GM23338 (cell line): Measurements from ENCODE around the gene CYP1A2. TPM values are rescaled to one million over a fixed set of nuclear protein-coding genes. Genes with fewer than 3 reads are reported as not detected.

Source experiments
- ATAC-seq: fragments of 200-7000 bp; cut with Tn5 transposase; 3 replicates; pipeline ENCODE4 v1.9.1; 2020
- DNase-seq: peaks from one replicate; pipeline ENCODE4 v3.0.0-alpha.2; 2015; ENCODE audit warnings: low spot score
- H2AFZ ChIP-seq: fragments of 200-600 bp; sonication (generic); 2 replicates; pipeline ENCODE4 v1.8.0; 2016; ENCODE audit warnings: antibody characterized with exemption, mild to moderate bottlenecking, moderate library complexity
- H3F3A ChIP-seq: fragments of 200-600 bp; sonication (generic); replicated peaks from 2 replicates; pipeline ENCODE4 v1.8.0; 2017; ENCODE audit warnings: antibody characterized with exemption, mixed run types, low read depth
- H3K27ac ChIP-seq: fragments of 200-600 bp; sonication (generic); 2 replicates; pipeline ENCODE4 v1.6.1; 2016; ENCODE audit warnings: low read depth
- H3K27me3 ChIP-seq: fragments of 200-600 bp; sonication (generic); 2 replicates; pipeline ENCODE4 v1.8.0; 2016; ENCODE audit warnings: mild to moderate bottlenecking, mixed run types, moderate library complexity; ENCODE audit not compliant: insufficient read depth
- H3K36me3 ChIP-seq: fragments of 200-600 bp; sonication (generic); 2 replicates; pipeline ENCODE4 v1.8.0; 2016; ENCODE audit warnings: mild to moderate bottlenecking; ENCODE audit not compliant: insufficient read depth
- H3K4me1 ChIP-seq: fragments of 200-600 bp; sonication (generic); 2 replicates; pipeline ENCODE4 v1.8.0; 2016; ENCODE audit warnings: mild to moderate bottlenecking, moderate library complexity; ENCODE audit not compliant: insufficient read depth
- H3K4me2 ChIP-seq: fragments of 200-600 bp; sonication (generic); 2 replicates; pipeline ENCODE4 v1.7.1; 2017; ENCODE audit warnings: mixed run types
- H3K4me3 ChIP-seq: fragments of 200-600 bp; sonication (generic); 2 replicates; pipeline ENCODE4 v1.6.1; 2016; ENCODE audit warnings: mixed run types
- H3K79me2 ChIP-seq: fragments of 200-600 bp; sonication (generic); replicated peaks from 2 replicates; pipeline ENCODE4 v1.8.0; 2017; ENCODE audit warnings: mild to moderate bottlenecking; ENCODE audit not compliant: insufficient read depth
- H3K9me2 ChIP-seq: fragments of 200-600 bp; sonication (generic); 2 replicates; pipeline ENCODE4 v1.8.0; 2017; ENCODE audit not compliant: insufficient read depth
- H4K20me1 ChIP-seq: fragments of 200-600 bp; sonication (generic); replicated peaks from 2 replicates; pipeline ENCODE4 v1.8.0; 2017; ENCODE audit warnings: mild to moderate bottlenecking; ENCODE audit not compliant: insufficient read depth
- H3K27ac Mint-ChIP-seq: 2 replicates; pipeline ENCODE4 v1.8.0; 2020; ENCODE audit warnings: inconsistent platforms, mild to moderate bottlenecking, moderate library complexity, mixed read lengths
- H3K27me3 Mint-ChIP-seq: 3 replicates; pipeline ENCODE4 v1.8.0; 2022; ENCODE audit warnings: low read depth, mild to moderate bottlenecking, moderate library complexity, mixed read lengths, inconsistent platforms; ENCODE audit not compliant: insufficient read depth, poor library complexity
- H3K36me3 Mint-ChIP-seq: 3 replicates; pipeline ENCODE4 v1.8.0; 2021; ENCODE audit warnings: low read depth, mild to moderate bottlenecking, inconsistent platforms, moderate library complexity, mixed read lengths
- H3K4me1 Mint-ChIP-seq: 3 replicates; pipeline ENCODE4 v1.8.0; 2020; ENCODE audit warnings: mild to moderate bottlenecking, inconsistent platforms, mixed read lengths
- H3K4me3 Mint-ChIP-seq: 3 replicates; pipeline ENCODE4 v1.8.0; 2021; ENCODE audit warnings: moderate library complexity, mild to moderate bottlenecking, inconsistent platforms, mixed read lengths
- H3K9me3 Mint-ChIP-seq: 3 replicates; pipeline ENCODE4 v1.8.0; 2020; ENCODE audit warnings: moderate library complexity, mild to moderate bottlenecking, inconsistent platforms, mixed read lengths
- CTCF ChIP-seq, 2 experiments: fragments of 200-600 bp in 1 of 2; sonication (generic) in 1 of 2; conservative IDR thresholded peaks; 2 replicates each; pipeline versions ENCODE4 v1.5.1 to v1.6.1; 2016 to 2017; ENCODE audit warnings: antibody characterized with exemption in 2 of 2, low read depth in 2 of 2, mild to moderate bottlenecking in 2 of 2, moderate library complexity in 1 of 2
- JUNB ChIP-seq: IDR thresholded peaks from one replicate; pipeline ENCODE4 v1.6.1; 2016; ENCODE audit warnings: antibody characterized with exemption; ENCODE audit not compliant: unreplicated experiment
- NANOG ChIP-seq: IDR thresholded peaks from 2 replicates; pipeline ENCODE4 v1.6.1; 2016; ENCODE audit warnings: antibody characterized with exemption, borderline replicate concordance
- REST ChIP-seq: IDR thresholded peaks from one replicate; pipeline ENCODE4 v1.6.1; 2018; ENCODE audit warnings: antibody characterized with exemption; ENCODE audit not compliant: unreplicated experiment
- polyA plus RNA-seq: library from polyadenylated mRNA; unstranded; fragments of >200 nt; fragmentation: Nextera tagmentation; extraction: Ambion mirVana; gene quantifications from 2 replicates; pipeline ENCODE4 v1.2.1, GENCODE V29; 2016
- total RNA-seq: library from RNA; depleted of rRNA; stranded (reverse); fragments of >200 nt; shearing (Covaris generic); gene quantifications from 2 replicates; pipeline ENCODE4 v1.2.3, GENCODE V29; 2014

Gene CYP1A2
- total and polyA plus RNA-seq, 2 experiments from 2014 or later: not detected

GRCh38 chr15:74793135-74794028 is 44.7 kb downstream of the CYP1A2 start:
- H3K27ac Mint-ChIP-seq: no peak overlapping the region
- no peaks in the 10 kb centered on the region for H3K36me3 ChIP-seq
- peaks cover 20% of the 10 kb centered on the region for H3K27me3 Mint-ChIP-seq
- no peaks in the 10 kb centered on the region for H3K27me3 ChIP-seq
- H3K36me3 Mint-ChIP-seq: no peaks in the 10 kb centered on the region
- peaks cover 38% of the 10 kb centered on the region for H4K20me1 ChIP-seq
- no peaks in the 10 kb centered on the region for H3K9me2 ChIP-seq
- peaks cover 21% of the 10 kb centered on the region for H3K4me1 Mint-ChIP-seq
- H3K4me3 Mint-ChIP-seq: no peak overlapping the region
- TF ChIP-seq REST (no peak), JUNB (no peak), CTCF (conservative IDR thresholded peaks at IDR 0.05; ENCODE audit: low read depth in 2 of 2) (peak in 1 of 2 experiments; percentile 50; a peak in 2 of 4 replicates)
- no peak overlapping the region for H2AFZ ChIP-seq
- DNase-seq: peak; percentile 36
- H3F3A ChIP-seq: peaks cover 3% of the 10 kb centered on the region
- no peaks in the 10 kb centered on the region for H3K9me3 Mint-ChIP-seq
- peaks cover 16% of the 10 kb centered on the region for H3K79me2 ChIP-seq
- no peak overlapping the region for H3K4me2 ChIP-seq
- no peak overlapping the region for H3K27ac ChIP-seq
- H3K4me1 ChIP-seq: peaks cover 16% of the 10 kb centered on the region
- peak; percentile 18 for ATAC-seq
- no peak overlapping the region for H3K4me3 ChIP-seq

- Histone ChIP-seq H3K4me2 (no peak overlapping the region), H2AFZ (no peak overlapping the region), H3K4me3 (no peak overlapping the region), H3K27me3 (no peaks in the 10 kb centered on the region), H3K4me1 (peaks cover 5% of the 10 kb centered on the region), H3F3A (no peaks in the 10 kb centered on the region), H3K9me2 (no peaks in the 10 kb centered on the region), H3K79me2 (peaks cover 16% of the 10 kb centered on the region), H3K36me3 (no peaks in the 10 kb centered on the region), H3K27ac (no peak overlapping the region), H4K20me1 (peaks cover 29% of the 10 kb centered on the region)
- ATAC-seq (no peak), DNase-seq (no peak)
- Mint-ChIP-seq H3K27me3 (peaks cover 16% of the 10 kb centered on the region), H3K9me3 (no peaks in the 10 kb centered on the region), H3K27ac (no peak overlapping the region), H3K36me3 (no peaks in the 10 kb centered on the region), H3K4me3 (no peak overlapping the region), H3K4me1 (peaks cover 11% of the 10 kb centered on the region)
- no peak for TF ChIP-seq CTCF (conservative IDR thresholded peaks at IDR 0.05; ENCODE audit: low read depth in 2 of 2)
- no peak for TF ChIP-seq NANOG
Measured at GRCh38 chr15:74794248-74794969, 45.8 kb downstream of the CYP1A2 start.
